NCI-H510A (cell line): ENCODE data around the gene TCF23.
"Not testable (repeated sequence)": the region's sequence is repeated elsewhere in the genome, so short reads cannot be mapped to it uniquely, and the experiment has no call there.

Source experiments
- DNase-seq: peaks from one replicate; lab custom pipeline; 2025; lab: John Stamatoyannopoulos, UW

The TCF23 gene

GRCh38 chr2:27154488-27154887 is 5.7 kb downstream of the TCF23 start:
- no peak for DNase-seq

GRCh38 chr2:27155069-27155520 is 6.3 kb downstream of the TCF23 start:
- no peak for DNase-seq

GRCh38 chr2:27158468-27158867 is 9.7 kb downstream of the TCF23 start:
- no peak for DNase-seq

- DNase-seq, result no peak
Observed at GRCh38 chr2:27159271-27159670, 10.5 kb downstream of the TCF23 start.

GRCh38 chr2:27160191-27160590 is 11.4 kb downstream of the TCF23 start:
- DNase-seq, result no peak

- DNase-seq, result no peak
Observed at GRCh38 chr2:27162151-27163121, 13.6 kb downstream of the TCF23 start.

GRCh38 chr2:27164960-27165763 is 16.4 kb downstream of the TCF23 start:
- no peak for DNase-seq

- DNase-seq, result no peak
Observed at GRCh38 chr2:27170581-27171337, 22.0 kb downstream of the TCF23 start.

GRCh38 chr2:27171351-27171848 is 22.6 kb downstream of the TCF23 start:
- DNase-seq, result no peak

GRCh38 chr2:27174638-27175037 is 25.8 kb downstream of the TCF23 start:
- DNase-seq, result no peak

GRCh38 chr2:27175330-27175729 is 26.5 kb downstream of the TCF23 start:
- DNase-seq, result no peak

- DNase-seq, result not testable (repeated sequence)
Observed at GRCh38 chr2:27175781-27176180, 27.0 kb downstream of the TCF23 start.

GRCh38 chr2:27177441-27178351 is 28.9 kb downstream of the TCF23 start:
- DNase-seq, result no peak

- DNase-seq, result no peak
Observed at GRCh38 chr2:27178469-27178868, 29.7 kb downstream of the TCF23 start.

GRCh38 chr2:27179344-27180000 is 30.7 kb downstream of the TCF23 start:
- no peak for DNase-seq

- DNase-seq, result no peak
Observed at GRCh38 chr2:27182346-27182745, 33.5 kb downstream of the TCF23 start.

GRCh38 chr2:27184115-27184514 is 35.3 kb downstream of the TCF23 start:
- DNase-seq, result no peak

- no peak for DNase-seq
Observed at GRCh38 chr2:27185331-27186026, 36.7 kb downstream of the TCF23 start.

GRCh38 chr2:27186613-27187345 is 38.0 kb downstream of the TCF23 start:
- no peak for DNase-seq
